DOHH2 (cell line): ENCODE measurements around the gene ELOVL2.

Experiments
- H3F3A ChIP-seq: fragments of 200-600 bp; sonication (generic), shearing (Covaris generic); 2 replicates; pipeline ENCODE4 v1.6.0; 2016; ENCODE audit warnings: antibody characterized with exemption, mild to moderate bottlenecking; ENCODE audit not compliant: control insufficient read depth, insufficient read depth
- H3K27ac ChIP-seq: fragments of 200-600 bp; sonication (generic); 2 replicates; pipeline ENCODE4 v1.5.1; 2014; ENCODE audit warnings: low read depth, mild to moderate bottlenecking, low read length, moderate library complexity
- H3K27me3 ChIP-seq: fragments of 200-600 bp; sonication (generic); 2 replicates; pipeline ENCODE4 v1.6.1; 2014; ENCODE audit warnings: mild to moderate bottlenecking, low read length, mixed read lengths; ENCODE audit not compliant: control insufficient read depth
- H3K36me3 ChIP-seq: fragments of 200-600 bp; sonication (generic); 2 replicates; pipeline ENCODE4 v1.6.1; 2014; ENCODE audit warnings: mild to moderate bottlenecking, low read length, moderate library complexity, mixed read lengths; ENCODE audit not compliant: control insufficient read depth
- H3K4me1 ChIP-seq: fragments of 200-600 bp; sonication (generic); 2 replicates; pipeline ENCODE4 v1.6.1; 2014; ENCODE audit warnings: mild to moderate bottlenecking, low read length, mixed read lengths; ENCODE audit not compliant: control insufficient read depth
- H3K4me2 ChIP-seq: fragments of 200-600 bp; sonication (generic); 2 replicates; pipeline ENCODE4 v1.6.0; 2014; ENCODE audit warnings: mild to moderate bottlenecking, low read length, moderate library complexity
- H3K4me3 ChIP-seq: fragments of 200-600 bp; sonication (generic); 2 replicates; pipeline ENCODE4 v1.5.1; 2014; ENCODE audit warnings: mild to moderate bottlenecking, low read length, mixed read lengths
- H3K79me2 ChIP-seq: fragments of 200-600 bp; sonication (generic); 2 replicates; pipeline ENCODE4 v1.6.1; 2014; ENCODE audit warnings: mild to moderate bottlenecking, low read length, mixed read lengths; ENCODE audit not compliant: control insufficient read depth
- H3K9me2 ChIP-seq: fragments of 200-600 bp; sonication (generic); replicated peaks from 2 replicates; pipeline ENCODE4 v1.6.1; 2014; ENCODE audit warnings: mild to moderate bottlenecking, low read length, mixed read lengths; ENCODE audit not compliant: control insufficient read depth
- H3K9me3 ChIP-seq: fragments of 200-600 bp; sonication (generic); 2 replicates; pipeline ENCODE4 v1.6.1; 2014; ENCODE audit warnings: antibody characterized with exemption, low read length, mixed read lengths; ENCODE audit not compliant: control insufficient read depth, insufficient read depth
- H4K20me1 ChIP-seq: fragments of 200-600 bp; sonication (generic); 2 replicates; pipeline ENCODE4 v1.6.0; 2014; ENCODE audit warnings: low read depth, mild to moderate bottlenecking, antibody characterized with exemption, low read length, moderate library complexity; ENCODE audit not compliant: control insufficient read depth, insufficient read depth
- CTCF ChIP-seq: fragments of 200-600 bp; sonication (generic); IDR thresholded peaks from one replicate; pipeline ENCODE4 v1.5.1; 2014; ENCODE audit warnings: antibody characterized with exemption, mild to moderate bottlenecking, low read depth, low read length; ENCODE audit not compliant: poor library complexity, severe bottlenecking
- EZH2phosphoT487 ChIP-seq: fragments of 200-600 bp; sonication (generic); IDR thresholded peaks from 2 replicates; pipeline ENCODE4 v1.6.1; 2017; ENCODE audit warnings: borderline replicate concordance, mild to moderate bottlenecking, antibody characterized with exemption, low read length, moderate library complexity, mixed read lengths

Gene ELOVL2

GRCh38 chr6:11025130-11025529 lies 19.0 kb downstream of the ELOVL2 start:
- H4K20me1 ChIP-seq: no peaks in the 10 kb centered on the region
- TF ChIP-seq CTCF: no peak
- TF ChIP-seq EZH2phosphoT487: no peak
- H3K9me2 ChIP-seq: no peaks in the 10 kb centered on the region
- H3K4me3 ChIP-seq: no peak overlapping the region
- peaks cover 36% of the 10 kb centered on the region for H3K27me3 ChIP-seq
- H3K27ac ChIP-seq: no peak overlapping the region
- no peaks in the 10 kb centered on the region for H3F3A ChIP-seq
- no peaks in the 10 kb centered on the region for H3K36me3 ChIP-seq
- H3K4me2 ChIP-seq: no peak overlapping the region
- no peaks in the 10 kb centered on the region for H3K79me2 ChIP-seq
- no peaks in the 10 kb centered on the region for H3K9me3 ChIP-seq
- H3K4me1 ChIP-seq: peaks cover 13% of the 10 kb centered on the region

- TF ChIP-seq CTCF: no peak
- TF ChIP-seq EZH2phosphoT487: no peak
- Histone ChIP-seq H4K20me1 (no peaks in the 10 kb centered on the region), H3K9me2 (no peaks in the 10 kb centered on the region), H3K4me3 (no peak overlapping the region), H3K4me1 (peaks cover 13% of the 10 kb centered on the region), H3K36me3 (no peaks in the 10 kb centered on the region), H3F3A (no peaks in the 10 kb centered on the region), H3K27ac (no peak overlapping the region), H3K79me2 (no peaks in the 10 kb centered on the region), H3K9me3 (no peaks in the 10 kb centered on the region), H3K4me2 (no peak overlapping the region), H3K27me3 (peaks cover 33% of the 10 kb centered on the region)
Measured at GRCh38 chr6:11023032-11023431, 21.1 kb downstream of the ELOVL2 start.

GRCh38 chr6:11021714-11022113 lies 22.4 kb downstream of the ELOVL2 start:
- H4K20me1 ChIP-seq: no peaks in the 10 kb centered on the region

More at GRCh38 chr6:11021714-11022113, 22.4 kb downstream of the ELOVL2 start:
- H3K27ac ChIP-seq: no peak overlapping the region
- no peaks in the 10 kb centered on the region for H3K79me2 ChIP-seq
- H3F3A ChIP-seq: no peaks in the 10 kb centered on the region
- no peaks in the 10 kb centered on the region for H3K36me3 ChIP-seq
- H3K9me3 ChIP-seq: no peaks in the 10 kb centered on the region
- peaks cover 13% of the 10 kb centered on the region for H3K4me1 ChIP-seq
- no peak overlapping the region for H3K4me2 ChIP-seq
- no peaks in the 10 kb centered on the region for H3K9me2 ChIP-seq
- no peak for TF ChIP-seq CTCF
- no peak for TF ChIP-seq EZH2phosphoT487
- H3K27me3 ChIP-seq: peaks cover 28% of the 10 kb centered on the region
- H3K4me3 ChIP-seq: no peak overlapping the region
